Measurements from ENCODE around the gene DLG4.
A peak's percentile ranks its signal among the peaks of the same experiment; 100 is the strongest.

The DLG4 gene

GRCh38 chr17:7242717-7243452 lies 23.2 kb upstream of the DLG4 start:
- H3K9ac ChIP-seq (ENCODE audit: low read depth, low read length), result peak overlapping the region; percentile 66
- H3K36me3 ChIP-seq (ENCODE audit: insufficient read depth, low read length), result peaks cover 46% of the 10 kb centered on the region
- TF ChIP-seq, protein P1, sequence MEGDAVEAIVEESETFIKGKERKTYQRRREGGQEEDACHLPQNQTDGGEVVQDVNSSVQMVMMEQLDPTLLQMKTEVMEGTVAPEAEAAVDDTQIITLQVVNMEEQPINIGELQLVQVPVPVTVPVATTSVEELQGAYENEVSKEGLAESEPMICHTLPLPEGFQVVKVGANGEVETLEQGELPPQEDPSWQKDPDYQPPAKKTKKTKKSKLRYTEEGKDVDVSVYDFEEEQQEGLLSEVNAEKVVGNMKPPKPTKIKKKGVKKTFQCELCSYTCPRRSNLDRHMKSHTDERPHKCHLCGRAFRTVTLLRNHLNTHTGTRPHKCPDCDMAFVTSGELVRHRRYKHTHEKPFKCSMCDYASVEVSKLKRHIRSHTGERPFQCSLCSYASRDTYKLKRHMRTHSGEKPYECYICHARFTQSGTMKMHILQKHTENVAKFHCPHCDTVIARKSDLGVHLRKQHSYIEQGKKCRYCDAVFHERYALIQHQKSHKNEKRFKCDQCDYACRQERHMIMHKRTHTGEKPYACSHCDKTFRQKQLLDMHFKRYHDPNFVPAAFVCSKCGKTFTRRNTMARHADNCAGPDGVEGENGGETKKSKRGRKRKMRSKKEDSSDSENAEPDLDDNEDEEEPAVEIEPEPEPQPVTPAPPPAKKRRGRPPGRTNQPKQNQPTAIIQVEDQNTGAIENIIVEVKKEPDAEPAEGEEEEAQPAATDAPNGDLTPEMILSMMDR (IDR thresholded peaks at IDR 0.05; ENCODE audit: borderline replicate concordance, extremely low read depth, low read length, poor library complexity, severe bottlenecking), result no peak
- no peak for TF ChIP-seq EZH2 (IDR thresholded peaks at IDR 0.05; ENCODE audit: borderline replicate concordance, low read depth, low read length, severe bottlenecking)
- no peaks in the 10 kb centered on the region for H3K27me3 ChIP-seq (ENCODE audit: insufficient read depth, low read length, poor library complexity)
- H4K20me1 ChIP-seq (ENCODE audit: insufficient read depth, low read length), result peaks cover 24% of the 10 kb centered on the region
- no peaks in the 10 kb centered on the region for H3K9me3 ChIP-seq (ENCODE audit: insufficient read depth, low read length, severe bottlenecking)
- H3K79me2 ChIP-seq (ENCODE audit: insufficient read depth, low read length), result peaks cover 60% of the 10 kb centered on the region
- peaks cover 41% of the 10 kb centered on the region for H3K4me1 ChIP-seq (ENCODE audit: insufficient read depth, low read length)
- ATAC-seq (ENCODE audit: insufficient read depth, low read depth) (peak; percentile 41), DNase-seq (peak; percentile 94)
- H2AFZ ChIP-seq (ENCODE audit: low read depth, low read length), result peak overlapping the region; percentile 89
- peak overlapping the region; percentile 94 for H3K27ac ChIP-seq (ENCODE audit: low read length)
- peak overlapping the region; percentile 68 to 87 for H3K4me3 ChIP-seq (ENCODE audit: low read depth in 1 of 2, low read length in 2 of 2)
- peak overlapping the region; percentile 72 for H3K4me2 ChIP-seq (ENCODE audit: insufficient read depth, low read length)

- Histone ChIP-seq H3K4me1 (ENCODE audit: insufficient read depth, low read length) (peaks cover 44% of the 10 kb centered on the region), H3K79me2 (ENCODE audit: insufficient read depth, low read length) (peaks cover 60% of the 10 kb centered on the region), H3K27me3 (ENCODE audit: insufficient read depth, low read length, poor library complexity) (no peaks in the 10 kb centered on the region), H2AFZ (ENCODE audit: low read depth, low read length) (peak within 1 kb of the TSS; percentile 89), H3K9ac (ENCODE audit: low read depth, low read length) (peak within 1 kb of the TSS; percentile 66), H3K4me2 (ENCODE audit: insufficient read depth, low read length) (peak within 1 kb of the TSS; percentile 72), H3K9me3 (ENCODE audit: insufficient read depth, low read length, severe bottlenecking) (no peaks in the 10 kb centered on the region), H4K20me1 (ENCODE audit: insufficient read depth, low read length) (peaks cover 20% of the 10 kb centered on the region), H3K36me3 (ENCODE audit: insufficient read depth, low read length) (peaks cover 49% of the 10 kb centered on the region), H3K27ac (ENCODE audit: low read length) (peak within 1 kb of the TSS; percentile 94), H3K4me3 (ENCODE audit: low read depth in 1 of 2, low read length in 2 of 2) (peak within 1 kb of the TSS; percentile 68 to 87)
- DNase-seq (peak; percentile 89), ATAC-seq (ENCODE audit: insufficient read depth, low read depth) (peak; percentile 3)
- no peak for TF ChIP-seq EZH2 (IDR thresholded peaks at IDR 0.05; ENCODE audit: borderline replicate concordance, low read depth, low read length, severe bottlenecking)
These were observed 22.4 kb upstream of the DLG4 start, which contains the start of gene GABARAP for GRCh38 chr17:7241783-7242716. GABARAP (minus strand) TSS chr17:7242449; CDS start chr17:7242330, 119 bp downstream.

DNA sequence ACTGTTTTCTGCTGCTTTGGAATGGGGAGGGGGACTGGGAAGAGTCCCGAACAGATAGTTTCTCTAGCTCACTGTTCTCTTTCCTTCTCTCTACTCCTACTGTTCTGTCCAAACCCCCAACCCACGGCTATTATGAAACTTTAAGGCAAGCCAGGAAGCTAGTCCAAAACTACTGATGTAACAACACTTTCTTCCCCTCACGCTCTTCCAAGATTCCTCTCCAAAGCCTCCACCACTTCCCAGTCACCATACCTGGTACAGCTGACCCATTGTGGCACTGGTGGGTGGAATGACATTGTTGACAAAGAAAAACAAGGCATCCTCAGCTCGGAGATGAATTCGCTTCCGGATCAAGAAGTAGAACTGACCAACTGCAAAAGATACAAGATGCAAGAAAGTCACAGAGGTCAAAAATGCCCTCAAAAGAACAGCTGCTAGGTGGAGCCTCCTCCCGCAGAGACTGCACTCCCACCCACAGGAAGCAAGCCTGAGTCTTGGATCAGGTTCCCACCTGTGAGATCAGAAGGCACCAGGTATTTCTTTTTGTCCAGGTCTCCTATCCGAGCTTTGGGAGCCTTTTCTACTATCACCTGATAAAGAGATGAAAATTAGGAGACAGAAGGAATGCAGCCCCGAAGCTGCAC lies 21.6 kb upstream of the DLG4 start:
- H3K4me1 ChIP-seq (ENCODE audit: insufficient read depth, low read length), result peaks cover 49% of the 10 kb centered on the region
- H3K27me3 ChIP-seq (ENCODE audit: insufficient read depth, low read length, poor library complexity), result no peaks in the 10 kb centered on the region
- peak overlapping the region; percentile 75 for H2AFZ ChIP-seq (ENCODE audit: low read depth, low read length)
- H3K27ac ChIP-seq (ENCODE audit: low read length), result peak overlapping the region; percentile 94
- H3K4me3 ChIP-seq (ENCODE audit: low read depth in 1 of 2, low read length in 2 of 2), result peak overlapping the region; percentile 68 to 87
- peak overlapping the region; percentile 66 for H3K9ac ChIP-seq (ENCODE audit: low read depth, low read length)
- peaks cover 49% of the 10 kb centered on the region for H3K36me3 ChIP-seq (ENCODE audit: insufficient read depth, low read length)
- no peak for ATAC-seq (ENCODE audit: insufficient read depth, low read depth)
- TF ChIP-seq, protein P1 (IDR thresholded peaks at IDR 0.05; ENCODE audit: borderline replicate concordance, extremely low read depth, low read length, poor library complexity, severe bottlenecking), result no peak
- TF ChIP-seq EZH2 (IDR thresholded peaks at IDR 0.05; ENCODE audit: borderline replicate concordance, low read depth, low read length, severe bottlenecking), result no peak
- H3K4me2 ChIP-seq (ENCODE audit: insufficient read depth, low read length), result peak overlapping the region; percentile 72
- H3K9me3 ChIP-seq (ENCODE audit: insufficient read depth, low read length, severe bottlenecking), result no peaks in the 10 kb centered on the region
- peaks cover 20% of the 10 kb centered on the region for H4K20me1 ChIP-seq (ENCODE audit: insufficient read depth, low read length)
- H3K79me2 ChIP-seq (ENCODE audit: insufficient read depth, low read length), result peaks cover 60% of the 10 kb centered on the region
- no peak for DNase-seq
